Stimulated activated effector memory CD8-positive, alpha-beta T cell treated with anti-CD3 and anti-CD28 coated beads, Interleukin-12 subunit alpha, Interleukin-12 subunit beta, amount 100 ng/mL, for 72 hours (primary cell): ENCODE data around the gene CAMSAP1.

Experiments used
- ATAC-seq: fragments of 150-1000 bp; cut with Tn5 transposase; 2 replicates; pipeline ENCODE4 v1.10.0; 2021
- DNase-seq, 2 donors: peaks; one replicate each; pipeline ENCODE4 v3.0.0; 2021 to 2022; ENCODE audit warnings: low spot score in 2 of 2
- H3K27ac Mint-ChIP-seq: one replicate; pipeline ENCODE4 v1.8.0; 2022; ENCODE audit warnings: mild to moderate bottlenecking, mixed read lengths
- H3K36me3 Mint-ChIP-seq: one replicate; pipeline ENCODE4 v1.8.0; 2022; ENCODE audit warnings: mild to moderate bottlenecking, mixed read lengths
- H3K4me1 Mint-ChIP-seq: one replicate; pipeline ENCODE4 v1.8.0; 2022; ENCODE audit warnings: mixed read lengths
- H3K4me3 Mint-ChIP-seq: one replicate; pipeline ENCODE4 v1.8.0; 2022; ENCODE audit warnings: mild to moderate bottlenecking, mixed read lengths
- H3K9me3 Mint-ChIP-seq: one replicate; pipeline ENCODE4 v1.8.0; 2022; ENCODE audit warnings: mixed read lengths

The CAMSAP1 gene

GRCh38 chr9:135787776-135788575 is 119.4 kb downstream of the CAMSAP1 start:
- H3K36me3 Mint-ChIP-seq: no peaks in the 10 kb centered on the region
- no peak overlapping the region for H3K4me3 Mint-ChIP-seq

DNA sequence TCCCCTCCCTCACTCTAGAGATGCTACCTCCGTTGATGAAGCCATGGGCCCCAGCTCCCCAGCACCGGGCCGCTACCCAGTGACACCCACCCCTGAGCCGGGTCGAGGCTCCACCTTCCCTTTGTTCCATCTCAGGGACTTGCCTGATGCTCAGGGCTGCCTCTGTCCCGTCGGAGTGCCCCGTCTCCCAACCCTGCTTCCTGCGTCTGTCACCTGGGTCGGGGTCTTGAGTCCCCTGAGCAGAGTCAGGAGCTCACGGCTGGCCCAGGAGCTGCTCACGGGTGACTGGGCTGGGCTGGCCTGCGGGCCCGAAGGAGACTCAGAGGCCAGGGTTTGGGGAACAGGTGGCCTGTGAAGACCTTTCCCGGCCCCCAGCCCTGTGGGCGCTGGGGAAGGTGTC is 120.0 kb downstream of the CAMSAP1 start:
- H3K27ac Mint-ChIP-seq: no peak overlapping the region
- no peaks in the 10 kb centered on the region for H3K4me1 Mint-ChIP-seq
- ATAC-seq (no peak), DNase-seq (no peak)
- no peak overlapping the region for H3K4me3 Mint-ChIP-seq
- no peaks in the 10 kb centered on the region for H3K36me3 Mint-ChIP-seq
- no peaks in the 10 kb centered on the region for H3K9me3 Mint-ChIP-seq

More at GRCh38 chr9:135787776-135788575, 119.4 kb downstream of the CAMSAP1 start:
- no peak overlapping the region for H3K27ac Mint-ChIP-seq
- DNase-seq (no peak), ATAC-seq (no peak)
- no peaks in the 10 kb centered on the region for H3K9me3 Mint-ChIP-seq
- H3K4me1 Mint-ChIP-seq: no peaks in the 10 kb centered on the region

GRCh38 chr9:135786146-135786690 is 121.1 kb downstream of the CAMSAP1 start:
- H3K36me3 Mint-ChIP-seq: no peaks in the 10 kb centered on the region
- H3K4me1 Mint-ChIP-seq: no peaks in the 10 kb centered on the region
- no peak for DNase-seq
- no peak overlapping the region for H3K4me3 Mint-ChIP-seq
- H3K27ac Mint-ChIP-seq: no peak overlapping the region
- no peaks in the 10 kb centered on the region for H3K9me3 Mint-ChIP-seq
- ATAC-seq: no peak

DNA sequence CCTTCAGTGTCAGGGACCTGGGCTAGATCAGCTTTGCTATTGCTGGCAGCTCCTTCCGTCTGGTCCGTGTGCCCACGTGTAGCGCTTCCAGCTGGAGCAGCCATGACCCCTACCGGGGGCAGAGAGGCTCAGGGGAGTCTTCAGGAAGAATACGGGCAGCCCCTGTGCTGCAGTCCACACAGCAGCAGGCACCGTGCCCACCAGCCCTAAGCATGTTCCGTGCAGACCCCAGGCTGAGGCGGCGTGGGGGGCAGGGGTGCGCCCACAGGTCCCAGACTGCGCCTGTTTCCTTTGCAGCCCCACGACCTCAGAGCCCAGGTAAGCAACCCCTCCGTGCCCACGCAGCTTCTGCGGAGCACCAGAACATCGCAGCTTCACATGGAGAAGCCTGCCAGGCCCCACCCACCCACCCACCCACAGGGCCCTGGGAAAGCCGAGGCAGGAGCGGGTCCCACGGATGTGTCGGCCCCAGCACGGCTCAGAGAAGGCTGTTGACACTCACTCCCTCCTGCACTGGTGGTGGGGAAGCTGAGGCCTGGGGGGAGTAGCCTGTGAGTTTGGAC is 122.3 kb downstream of the CAMSAP1 start:
- Mint-ChIP-seq H3K36me3 (no peaks in the 10 kb centered on the region), H3K27ac (no peak overlapping the region), H3K4me3 (no peak overlapping the region), H3K4me1 (no peaks in the 10 kb centered on the region), H3K9me3 (no peaks in the 10 kb centered on the region)
- ATAC-seq: no peak
- DNase-seq: no peak

DNA sequence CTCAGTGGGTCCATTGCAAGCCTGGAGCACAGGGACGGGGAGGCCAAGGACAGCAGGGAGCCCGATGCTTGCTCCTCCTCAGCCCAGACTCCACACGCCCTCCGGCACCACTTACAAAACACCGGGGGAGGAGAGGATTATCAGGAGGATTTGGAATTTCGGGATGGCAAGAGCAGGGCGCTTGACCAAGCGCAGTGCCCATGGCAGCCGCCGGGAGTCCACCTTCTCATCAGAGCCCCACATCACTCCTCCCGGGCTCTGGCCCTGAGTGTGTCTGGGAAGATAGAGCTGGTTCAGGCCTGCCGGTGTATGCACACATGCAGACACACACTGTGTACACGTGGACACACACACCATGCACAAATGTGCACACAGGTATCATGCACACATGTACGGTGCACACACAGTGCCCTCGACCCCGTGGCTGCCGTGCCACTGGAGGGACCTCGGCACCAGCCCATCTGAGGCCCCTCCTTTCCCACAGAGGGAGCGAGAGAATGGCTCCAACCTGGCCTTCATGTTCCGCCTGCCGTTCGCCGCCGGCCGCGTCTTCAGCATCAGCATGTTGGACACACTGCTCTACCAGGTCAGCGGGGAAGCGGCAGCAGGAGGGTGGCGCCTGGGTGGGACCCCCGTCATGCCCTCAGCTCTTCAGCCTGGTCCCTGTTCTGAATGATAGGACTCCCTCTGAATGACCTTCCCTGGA is 123.7 kb downstream of the CAMSAP1 start:
- no peaks in the 10 kb centered on the region for H3K4me1 Mint-ChIP-seq
- no peak overlapping the region for H3K4me3 Mint-ChIP-seq
- no peak overlapping the region for H3K27ac Mint-ChIP-seq
- no peaks in the 10 kb centered on the region for H3K36me3 Mint-ChIP-seq
- ATAC-seq (no peak), DNase-seq (no peak)
- H3K9me3 Mint-ChIP-seq: no peaks in the 10 kb centered on the region

DNA sequence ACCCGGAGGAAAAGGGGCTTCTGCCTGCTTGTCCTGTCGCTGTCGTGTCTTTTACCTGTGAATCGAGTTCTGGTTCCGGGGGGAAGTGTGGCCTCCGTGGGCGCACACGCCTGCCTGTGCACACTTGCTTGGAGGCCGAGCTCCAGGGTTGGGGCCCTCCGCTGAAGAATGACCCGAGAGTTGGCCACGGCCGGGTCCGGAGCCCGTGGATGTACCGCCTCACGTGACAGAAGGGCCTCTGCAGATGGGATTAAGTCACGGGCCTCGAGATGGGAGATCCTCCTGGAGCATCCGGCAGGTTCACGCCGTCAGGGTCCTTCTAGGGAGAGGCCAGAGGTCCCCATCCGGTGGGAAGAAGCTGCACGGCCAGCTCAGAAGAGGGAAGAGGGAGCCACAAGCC is 124.4 kb downstream of the CAMSAP1 start:
- Mint-ChIP-seq H3K4me1 (peaks cover 3% of the 10 kb centered on the region), H3K27ac (no peak overlapping the region), H3K36me3 (no peaks in the 10 kb centered on the region), H3K4me3 (no peak overlapping the region), H3K9me3 (no peaks in the 10 kb centered on the region)
- DNase-seq: no peak
- ATAC-seq: no peak

GRCh38 chr9:135780626-135781025 is 126.7 kb downstream of the CAMSAP1 start:
- DNase-seq (no peak), ATAC-seq (no peak)
- H3K27ac Mint-ChIP-seq: no peak overlapping the region
- H3K4me1 Mint-ChIP-seq: peaks cover 6% of the 10 kb centered on the region
- no peak overlapping the region for H3K4me3 Mint-ChIP-seq
- no peaks in the 10 kb centered on the region for H3K36me3 Mint-ChIP-seq
- no peaks in the 10 kb centered on the region for H3K9me3 Mint-ChIP-seq

DNA sequence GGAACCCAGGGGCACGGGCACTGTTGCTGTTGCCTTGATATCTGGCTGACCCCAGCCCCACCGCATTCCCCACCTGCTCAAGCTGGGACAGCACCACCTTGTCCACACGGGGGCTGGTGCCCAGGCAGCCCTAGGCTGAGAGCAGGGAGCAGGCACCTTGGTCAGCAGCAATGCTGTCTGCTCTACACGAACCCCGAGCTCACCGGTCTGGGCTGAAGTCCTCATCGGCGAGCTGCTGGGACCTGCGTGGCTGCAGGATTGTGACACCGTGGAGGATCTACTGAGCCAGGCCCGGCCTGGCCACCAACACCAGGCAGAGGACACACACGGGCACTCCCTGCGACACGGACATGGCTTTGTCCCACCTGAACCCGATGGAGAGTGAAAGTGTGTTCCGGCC is 127.3 kb downstream of the CAMSAP1 start:
- H3K4me1 Mint-ChIP-seq: peaks cover 6% of the 10 kb centered on the region
- H3K9me3 Mint-ChIP-seq: no peaks in the 10 kb centered on the region
- H3K27ac Mint-ChIP-seq: no peak overlapping the region
- no peaks in the 10 kb centered on the region for H3K36me3 Mint-ChIP-seq
- DNase-seq: no peak
- no peak for ATAC-seq
- H3K4me3 Mint-ChIP-seq: no peak overlapping the region

DNA sequence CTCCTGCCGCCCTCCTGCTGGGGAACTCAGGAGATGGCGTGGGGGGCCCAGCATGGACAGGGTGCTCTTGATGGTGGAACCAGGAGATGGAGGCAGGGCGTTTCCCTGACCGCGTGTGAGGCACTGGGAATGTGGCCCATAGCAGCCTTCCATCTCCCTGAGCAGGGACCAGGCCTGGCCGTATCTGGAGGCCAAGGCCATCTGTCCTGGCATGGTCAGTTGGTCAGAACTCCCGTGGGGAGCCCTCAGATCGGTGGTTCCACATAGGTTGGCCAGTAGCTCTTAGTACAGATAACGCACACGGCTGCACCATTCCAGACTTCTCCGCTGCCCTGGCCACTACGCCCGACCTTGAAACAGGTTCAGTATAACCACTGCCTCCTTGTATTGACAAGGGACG is 127.8 kb downstream of the CAMSAP1 start:
- Mint-ChIP-seq H3K36me3 (no peaks in the 10 kb centered on the region), H3K9me3 (no peaks in the 10 kb centered on the region), H3K27ac (no peak overlapping the region), H3K4me3 (no peak overlapping the region), H3K4me1 (peaks cover 6% of the 10 kb centered on the region)
- ATAC-seq (no peak), DNase-seq (no peak)

- peaks cover 6% of the 10 kb centered on the region for H3K4me1 Mint-ChIP-seq
- H3K36me3 Mint-ChIP-seq: no peaks in the 10 kb centered on the region
- ATAC-seq: no peak
- no peak overlapping the region for H3K27ac Mint-ChIP-seq
- no peaks in the 10 kb centered on the region for H3K9me3 Mint-ChIP-seq
- H3K4me3 Mint-ChIP-seq: no peak overlapping the region
- no peak for DNase-seq
Observed at GRCh38 chr9:135778421-135778820, 128.9 kb downstream of the CAMSAP1 start.

GRCh38 chr9:135777623-135778177 is 129.6 kb downstream of the CAMSAP1 start:
- H3K9me3 Mint-ChIP-seq: no peaks in the 10 kb centered on the region
- no peak overlapping the region for H3K4me3 Mint-ChIP-seq
- no peaks in the 10 kb centered on the region for H3K36me3 Mint-ChIP-seq
- H3K4me1 Mint-ChIP-seq: peaks cover 6% of the 10 kb centered on the region
- DNase-seq: no peak
- no peak for ATAC-seq
- H3K27ac Mint-ChIP-seq: no peak overlapping the region

GRCh38 chr9:135776893-135777622 is 130.3 kb downstream of the CAMSAP1 start:
- Mint-ChIP-seq H3K27ac (no peak overlapping the region), H3K9me3 (no peaks in the 10 kb centered on the region), H3K36me3 (no peaks in the 10 kb centered on the region), H3K4me1 (peaks cover 6% of the 10 kb centered on the region), H3K4me3 (no peak overlapping the region)
- ATAC-seq: peak; percentile 56
- DNase-seq: no peak

DNA sequence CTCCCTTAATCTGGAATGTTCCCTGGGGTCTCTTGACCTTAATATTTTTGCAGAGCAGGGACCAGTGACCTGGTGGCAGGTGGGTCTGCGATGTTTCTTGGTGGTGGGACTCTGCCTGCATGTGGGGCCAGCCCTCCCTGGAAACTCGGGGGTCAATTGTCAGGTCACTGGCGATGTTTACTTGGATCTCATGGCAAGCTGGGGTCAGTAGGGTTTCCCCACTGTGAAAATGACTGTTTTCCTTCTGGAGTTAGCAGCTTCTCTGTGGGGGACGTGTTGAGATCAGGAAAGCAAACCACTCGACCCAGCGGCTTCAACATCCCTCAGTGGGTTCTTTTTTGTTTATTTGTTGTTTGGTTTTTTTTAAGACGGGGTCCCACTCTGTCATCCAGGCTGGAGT is 131.4 kb downstream of the CAMSAP1 start:
- Mint-ChIP-seq H3K27ac (no peak overlapping the region), H3K36me3 (no peaks in the 10 kb centered on the region), H3K4me3 (no peak overlapping the region), H3K9me3 (no peaks in the 10 kb centered on the region), H3K4me1 (peaks cover 6% of the 10 kb centered on the region)
- DNase-seq: no peak
- no peak for ATAC-seq

DNA sequence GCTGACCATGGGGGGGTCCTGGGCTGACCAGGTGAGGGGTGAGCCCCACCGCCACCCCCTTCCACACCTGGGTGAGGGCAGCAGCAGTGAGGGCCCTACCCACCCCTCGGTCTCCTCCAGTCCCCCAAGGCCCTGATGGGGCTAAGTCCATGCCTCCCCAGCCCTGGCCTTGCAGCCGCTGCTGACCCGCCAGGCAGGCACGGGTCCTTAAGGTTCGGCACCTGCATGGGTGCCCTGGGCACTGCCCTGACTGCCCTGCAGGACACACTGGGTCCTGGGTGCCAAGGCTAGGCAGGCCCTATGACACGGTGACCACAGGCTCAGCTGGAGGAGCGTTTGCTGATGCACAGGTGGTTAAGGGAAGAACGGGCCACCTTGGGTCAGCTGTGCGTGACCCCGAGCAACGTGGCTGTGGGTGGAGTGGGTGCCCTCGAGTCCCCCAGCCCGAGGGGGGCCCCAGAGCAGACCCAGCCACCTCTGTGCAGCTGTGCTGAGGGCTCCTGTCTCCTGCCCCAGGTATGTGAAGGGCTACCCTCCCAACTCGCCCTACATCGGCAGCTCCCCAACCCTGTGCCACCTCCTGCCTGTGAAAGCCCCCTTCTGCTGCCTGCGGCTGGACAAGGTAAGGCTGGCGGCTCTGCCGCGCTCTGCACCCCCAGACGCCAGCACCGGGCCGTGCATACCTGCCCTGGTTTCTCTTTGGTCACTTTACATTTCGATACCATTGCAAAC is 132.4 kb downstream of the CAMSAP1 start:
- Mint-ChIP-seq H3K9me3 (no peaks in the 10 kb centered on the region), H3K27ac (no peak overlapping the region), H3K4me3 (no peak overlapping the region), H3K4me1 (peaks cover 6% of the 10 kb centered on the region), H3K36me3 (no peaks in the 10 kb centered on the region)
- ATAC-seq (no peak), DNase-seq (no peak)
